ENCODE data around the gene GNB1.

GNB1 gene

GRCh38 chr1:1815606-1816281 lies 75.1 kb downstream of the GNB1 start:
- DNase-seq = no peak

DNA sequence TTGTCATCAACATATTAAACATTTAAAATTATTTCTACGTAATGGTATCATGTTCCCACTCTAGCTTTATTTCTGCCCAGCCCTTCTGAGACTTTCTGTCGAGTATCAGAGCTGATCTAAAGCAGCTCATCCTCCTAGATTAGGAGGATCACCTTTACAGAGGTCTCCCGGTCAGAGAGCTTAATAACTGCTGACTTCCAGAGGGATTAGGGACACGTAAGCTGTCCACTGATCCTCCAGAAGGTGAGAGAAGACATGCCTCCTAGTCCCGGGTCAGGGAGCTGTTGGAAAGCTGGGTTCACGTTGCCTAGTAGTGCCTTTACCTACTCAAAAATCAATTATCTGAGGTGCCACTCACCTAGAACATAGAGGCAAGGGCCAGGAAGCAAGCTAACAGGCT lies 81.4 kb downstream of the GNB1 start:
- DNase-seq = no peak

GRCh38 chr1:1808206-1808605 lies 82.7 kb downstream of the GNB1 start:
- DNase-seq = no peak

- DNase-seq = no peak
Observed at GRCh38 chr1:1806890-1807289, 84.0 kb downstream of the GNB1 start.

DNA sequence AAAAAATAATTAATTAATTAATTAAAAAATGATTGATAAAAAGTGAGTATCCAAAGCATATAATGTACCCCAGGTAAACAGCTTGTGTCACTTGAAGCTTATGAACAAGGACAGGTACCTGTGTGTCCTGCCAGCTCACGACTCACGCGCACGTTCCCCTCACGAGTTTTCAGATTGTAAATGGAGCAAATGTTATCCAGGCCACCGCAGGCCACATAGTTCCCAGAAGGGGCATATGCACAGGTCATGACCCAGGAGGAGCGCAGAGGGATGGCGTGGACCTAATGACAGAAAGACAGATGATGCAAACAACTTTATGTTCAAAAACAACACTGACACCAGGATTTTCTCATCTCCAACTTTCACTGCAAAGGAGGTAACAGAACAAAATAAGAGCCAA lies 86.6 kb downstream of the GNB1 start:
- DNase-seq = no peak

DNA sequence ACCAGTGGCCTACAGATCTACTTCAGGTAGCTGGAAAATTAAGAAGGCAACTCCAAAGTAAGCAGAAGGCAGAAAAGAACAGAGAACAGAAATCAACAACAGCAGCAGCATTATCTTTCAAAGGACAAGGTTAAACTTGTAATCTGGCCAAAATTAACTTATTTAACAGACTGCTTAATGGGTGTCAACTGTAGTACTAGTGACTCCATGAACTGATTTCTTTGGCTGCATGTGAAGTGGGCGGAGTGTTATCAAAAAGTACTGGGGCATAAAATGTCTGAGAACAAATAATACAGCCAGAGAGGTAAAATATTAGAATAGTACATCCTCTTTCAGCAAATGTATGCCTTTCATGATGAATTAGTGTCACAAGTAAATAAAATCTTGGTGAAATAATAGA lies 88.0 kb downstream of the GNB1 start:
- no peak for DNase-seq

DNA sequence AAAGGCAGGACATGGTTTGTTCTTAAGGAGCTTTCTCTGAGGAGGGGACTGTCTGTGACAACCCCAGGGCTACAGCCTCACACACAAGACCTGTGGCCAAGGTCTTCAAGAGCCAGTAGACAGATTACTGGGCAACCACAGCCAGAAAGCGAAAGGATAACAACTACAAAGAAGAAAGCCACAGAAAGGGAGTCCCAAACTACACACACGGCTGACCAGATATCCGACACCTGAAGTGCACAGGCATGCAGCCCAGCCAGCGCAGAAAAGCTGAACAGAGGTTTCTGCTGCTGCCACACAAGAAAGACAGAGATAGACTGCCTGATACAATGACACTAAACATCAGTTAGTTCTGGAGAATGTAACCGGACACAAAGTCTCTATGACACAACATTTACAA lies 91.2 kb downstream of the GNB1 start:
- no peak for DNase-seq

- no peak for DNase-seq
Observed at GRCh38 chr1:1797731-1798341, 93.1 kb downstream of the GNB1 start.

DNA sequence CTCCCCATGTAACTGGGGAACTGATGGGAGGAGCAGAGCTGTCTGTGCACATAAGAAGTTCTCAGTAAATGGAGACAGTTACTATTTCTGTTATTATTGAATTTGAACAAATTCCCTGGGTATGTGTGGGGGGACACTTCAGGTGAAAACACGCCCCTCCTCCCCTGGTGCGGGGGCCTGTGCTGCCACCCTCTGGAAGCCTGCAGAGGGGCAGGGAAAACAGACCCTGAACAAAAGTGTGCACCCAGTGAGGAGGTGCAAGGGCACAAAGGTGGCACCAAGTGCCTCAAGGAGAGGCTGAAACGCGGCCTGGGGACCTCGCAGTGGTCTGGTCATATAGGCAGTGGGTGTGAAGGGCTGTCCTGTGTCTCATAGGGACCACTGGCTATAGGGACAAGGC lies 94.4 kb downstream of the GNB1 start:
- no peak for DNase-seq

GRCh38 chr1:1794999-1795398 lies 95.9 kb downstream of the GNB1 start:
- DNase-seq = no peak

DNA sequence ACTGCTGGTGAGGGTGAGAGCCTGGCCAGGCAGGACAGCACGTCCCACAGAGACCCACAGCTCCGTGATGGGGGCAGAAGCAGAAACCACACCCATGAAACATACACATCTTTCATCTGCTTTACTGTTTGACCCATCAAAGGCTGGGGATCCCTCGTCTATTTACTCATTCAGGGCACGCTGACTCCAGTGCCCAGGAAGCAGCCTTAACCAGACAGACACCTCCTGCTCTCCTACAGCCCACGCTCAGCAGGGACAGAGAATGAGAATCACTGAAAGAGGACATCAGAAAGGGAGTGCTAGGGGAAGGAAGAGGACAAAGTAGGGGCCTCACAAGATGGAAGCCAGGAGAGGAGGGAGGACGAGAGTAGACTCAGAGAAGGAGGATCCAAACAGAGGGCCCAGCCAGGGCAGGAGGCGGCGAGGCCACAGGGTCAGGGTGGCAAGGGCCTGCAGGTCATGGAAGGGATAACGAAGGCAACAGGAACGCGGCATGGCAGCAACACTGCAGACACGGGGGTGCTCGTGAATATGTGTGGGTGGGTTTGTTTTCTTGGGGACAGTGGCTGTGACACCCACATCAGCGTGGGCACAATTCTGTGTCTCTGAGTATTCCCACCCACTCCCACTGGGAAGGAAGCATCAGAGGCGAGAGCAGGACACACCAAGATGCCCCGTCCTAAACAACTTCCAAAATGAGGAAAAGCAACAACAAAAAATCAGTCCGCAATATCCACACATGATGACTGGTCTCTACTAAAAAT lies 97.2 kb downstream of the GNB1 start:
- DNase-seq = no peak

DNA sequence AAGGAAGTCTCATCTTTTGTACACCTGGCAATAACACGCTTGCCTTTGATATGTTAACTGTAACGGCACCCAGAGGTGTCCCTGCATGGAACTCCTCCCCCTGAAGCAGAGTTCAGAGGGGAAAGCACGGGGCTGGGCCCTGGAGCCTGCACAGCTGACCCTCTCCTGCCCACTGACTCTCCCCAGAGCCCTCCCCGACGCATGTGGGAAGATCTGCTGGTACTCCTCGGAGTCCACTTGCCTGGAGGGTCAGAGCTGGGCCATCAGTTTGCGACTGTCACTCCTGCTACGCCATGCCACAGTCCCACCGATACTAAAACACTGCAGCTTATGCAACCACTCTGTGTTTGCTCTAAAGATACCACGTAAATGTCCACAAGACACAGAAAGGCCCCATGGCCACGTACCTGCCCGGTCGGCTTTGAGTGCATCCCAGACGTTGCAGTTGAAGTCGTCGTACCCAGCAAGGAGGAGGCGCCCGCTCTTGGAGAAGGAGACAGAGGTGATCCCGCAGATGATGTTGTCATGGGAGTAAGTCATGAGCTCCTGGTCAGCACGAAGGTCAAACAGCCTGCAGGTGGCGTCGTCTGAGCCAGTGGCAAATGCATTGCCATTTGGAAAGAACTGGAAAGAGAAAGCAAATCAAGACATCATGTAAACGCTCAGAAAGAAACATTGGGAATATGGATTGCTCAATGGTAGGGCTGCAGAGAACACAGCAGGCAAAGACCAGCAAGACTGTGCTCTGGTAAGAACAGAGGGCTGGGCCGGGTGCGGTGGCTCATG lies 102.0 kb downstream of the GNB1 start:
- DNase-seq = no peak

DNA sequence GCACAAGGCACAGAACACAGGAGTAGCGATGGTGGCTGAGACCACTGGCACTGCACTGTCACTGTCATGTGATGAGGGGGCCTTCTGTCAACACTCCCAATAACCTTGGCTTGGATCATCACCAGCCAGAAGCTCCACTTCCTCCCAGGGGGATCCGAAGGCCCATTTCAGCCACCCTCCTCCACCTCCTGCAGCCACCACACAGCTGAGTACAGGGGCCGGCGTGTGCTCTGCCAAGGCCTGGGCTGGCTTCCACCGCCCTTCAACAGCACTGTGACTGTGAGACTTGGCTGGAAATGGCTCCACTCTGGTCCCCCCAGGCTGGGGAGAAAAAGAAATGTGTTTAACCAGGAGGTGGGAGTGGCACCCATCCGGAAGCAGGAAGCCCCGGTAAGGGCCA lies 102.8 kb downstream of the GNB1 start:
- DNase-seq = no peak

DNA sequence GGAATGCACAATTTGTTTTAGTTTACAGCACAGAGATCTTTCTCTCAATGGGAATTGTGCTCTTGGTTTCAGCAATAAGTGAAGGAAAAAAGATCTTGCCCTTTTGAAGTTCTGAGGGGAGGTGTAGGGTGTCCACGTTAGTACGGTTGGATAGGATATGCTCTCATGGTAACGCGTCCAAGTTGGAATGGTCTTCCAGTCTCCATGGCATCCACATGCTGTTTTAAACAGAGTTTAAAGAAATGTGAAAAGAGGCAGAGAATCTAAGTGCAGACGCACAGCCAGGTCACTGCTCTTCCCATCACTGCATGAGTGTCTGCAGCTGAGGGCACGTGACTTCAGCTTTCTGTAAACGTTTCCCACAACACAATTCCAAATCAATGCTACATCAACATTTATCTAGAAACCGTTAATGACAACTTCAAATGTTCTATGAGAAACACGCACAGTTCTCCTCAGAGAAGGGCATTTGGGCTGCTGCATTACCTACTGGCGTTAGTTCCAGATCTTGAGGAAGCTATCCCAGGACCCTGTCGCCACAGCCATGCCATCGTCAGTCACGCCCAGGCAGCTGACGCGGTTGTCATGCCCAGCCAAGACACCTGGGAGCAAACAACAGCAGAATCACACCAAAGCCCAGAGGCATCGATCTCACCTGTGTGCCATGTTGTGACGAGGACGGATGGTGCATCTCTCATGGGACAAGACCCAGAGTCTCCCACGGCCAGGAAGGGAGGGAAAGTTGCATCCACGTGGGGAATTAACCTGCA lies 103.9 kb downstream of the GNB1 start:
- DNase-seq = no peak

DNA sequence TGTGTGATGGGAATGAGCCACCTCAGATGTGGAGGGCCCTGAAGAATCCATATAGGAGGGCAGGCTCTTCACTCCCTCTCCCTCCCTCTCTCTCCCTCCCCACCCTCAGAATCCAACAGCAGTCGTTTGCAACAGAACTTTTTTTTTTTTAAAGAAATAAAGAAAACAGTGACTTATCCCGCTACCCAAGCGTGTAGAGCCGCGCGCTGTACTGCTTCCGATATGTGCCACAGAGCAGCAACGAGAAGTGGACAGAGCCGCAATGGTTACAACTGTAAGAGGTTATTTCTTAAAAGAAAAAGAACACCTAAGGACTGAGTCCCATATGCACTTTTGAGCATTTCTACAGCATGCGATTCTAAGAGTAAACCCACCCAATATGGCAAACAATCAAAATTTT lies 105.2 kb downstream of the GNB1 start:
- DNase-seq = no peak

DNA sequence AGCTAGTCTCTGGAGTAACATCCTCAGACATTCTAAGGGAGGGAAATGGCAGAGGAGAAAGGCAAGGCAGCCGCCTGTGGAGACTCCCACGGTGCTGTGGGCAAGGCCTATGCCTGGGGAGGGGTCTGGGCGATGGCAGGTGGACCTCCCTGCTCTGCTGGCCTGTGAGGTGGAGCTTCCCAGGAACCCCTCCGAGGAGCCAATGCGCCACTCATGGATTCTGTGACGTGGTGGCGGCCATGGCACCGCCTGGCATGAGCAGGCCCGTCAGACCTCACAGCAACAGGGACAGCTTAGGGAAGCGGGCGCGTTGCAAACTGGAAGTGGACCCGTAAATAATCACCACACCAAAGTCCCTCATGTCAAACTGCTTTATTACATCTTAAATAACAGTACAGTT lies 106.0 kb downstream of the GNB1 start:
- no peak for DNase-seq

DNA sequence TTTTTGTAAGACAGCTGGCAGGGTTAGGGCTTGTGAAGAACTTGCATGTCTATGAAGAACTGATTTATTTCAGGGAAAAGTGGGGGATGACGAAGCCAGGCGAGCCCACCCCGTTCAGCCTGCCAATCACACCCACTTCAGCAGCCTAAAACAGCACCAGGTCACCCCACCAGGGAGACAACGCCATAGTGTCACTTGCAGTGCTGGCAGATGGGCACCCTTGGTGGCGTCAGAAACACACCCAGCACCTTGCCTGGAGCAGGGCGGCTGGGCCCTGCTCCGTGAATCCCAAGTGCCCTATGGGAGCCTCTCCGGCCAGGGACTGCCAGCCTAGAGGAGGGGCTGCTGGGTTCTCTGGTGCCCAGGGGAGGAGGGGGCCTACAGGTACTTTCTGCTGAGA lies 107.6 kb downstream of the GNB1 start:
- DNase-seq = no peak

DNA sequence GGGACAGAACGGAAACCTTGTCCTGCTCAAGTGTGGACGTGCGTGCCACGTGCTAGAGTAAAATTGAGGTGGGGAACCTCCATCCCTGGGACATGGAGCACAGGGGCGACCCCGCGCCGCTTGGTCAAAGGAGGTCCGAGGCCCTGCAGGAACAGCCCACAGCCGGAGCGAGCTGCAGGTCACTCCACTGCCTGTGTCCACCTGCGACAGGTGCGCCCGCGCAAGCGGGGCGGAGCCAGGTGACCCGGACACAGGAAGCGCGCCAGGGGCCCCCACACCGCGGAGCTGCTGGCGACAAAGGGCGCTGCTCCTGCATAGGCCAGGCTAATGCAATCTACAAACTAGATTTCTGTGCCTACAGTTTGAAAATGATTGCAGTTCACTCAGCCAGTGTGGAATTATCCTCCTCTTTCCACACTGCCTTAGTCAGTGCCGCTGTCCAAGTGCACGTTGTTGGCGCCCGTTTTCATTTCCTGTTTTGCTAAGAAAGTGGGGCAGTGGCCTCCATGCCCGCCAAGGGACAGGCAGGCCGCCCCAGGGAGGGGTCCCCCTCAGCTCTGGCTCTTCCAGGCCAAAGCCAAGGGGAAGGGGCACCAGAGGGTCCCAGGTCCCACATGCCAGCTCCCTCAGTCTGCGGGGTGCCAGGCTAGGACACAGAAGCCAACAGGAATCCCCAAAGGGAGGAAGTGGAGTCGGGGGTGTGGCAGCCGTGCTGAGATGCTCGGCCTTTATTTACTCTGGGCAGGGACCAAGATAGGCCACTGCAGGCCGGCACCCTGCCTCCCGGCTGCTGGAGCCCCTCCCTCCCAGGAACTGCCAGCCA lies 108.3 kb downstream of the GNB1 start:
- no peak for DNase-seq

DNA sequence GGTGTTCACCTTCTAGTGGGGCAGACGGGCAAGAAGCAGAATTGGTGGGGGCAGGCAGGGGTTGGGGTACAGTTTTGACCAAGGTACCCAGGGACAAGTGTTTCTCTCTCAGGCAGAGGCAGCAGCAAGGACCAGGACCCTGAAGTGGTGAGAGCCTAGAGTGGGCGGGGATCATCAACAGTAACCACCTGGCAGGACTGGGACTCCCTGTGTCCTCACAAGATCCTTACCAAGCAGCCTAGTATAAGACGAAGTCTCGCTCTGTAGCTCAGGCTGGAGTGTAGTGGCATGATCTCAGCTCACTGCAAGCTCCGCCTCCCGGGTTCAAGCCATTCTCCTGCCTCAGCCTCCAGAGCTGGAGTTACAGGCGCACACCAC lies 109.4 kb downstream of the GNB1 start:
- DNase-seq = no peak

GRCh38 chr1:1780598-1781525 lies 110.0 kb downstream of the GNB1 start:
- no peak for DNase-seq

All from NCI-H748 treated with DMSO at 0.1 percent for 48 hours (cell line).